GM23338 (cell line): ENCODE results near the gene HERPUD2. TPM values are rescaled to one million over a fixed set of nuclear protein-coding genes. Genes with fewer than 3 reads are reported as not detected.

ENCODE experiments used
- ATAC-seq: fragments of 200-7000 bp; cut with Tn5 transposase; 3 replicates; pipeline ENCODE4 v1.9.1; 2020
- DNase-seq: peaks from one replicate; pipeline ENCODE4 v3.0.0-alpha.2; 2015; ENCODE audit warnings: low spot score
- H2AFZ ChIP-seq: fragments of 200-600 bp; sonication (generic); 2 replicates; pipeline ENCODE4 v1.8.0; 2016; ENCODE audit warnings: antibody characterized with exemption, mild to moderate bottlenecking, moderate library complexity
- H3F3A ChIP-seq: fragments of 200-600 bp; sonication (generic); replicated peaks from 2 replicates; pipeline ENCODE4 v1.8.0; 2017; ENCODE audit warnings: antibody characterized with exemption, mixed run types, low read depth
- H3K27ac ChIP-seq: fragments of 200-600 bp; sonication (generic); 2 replicates; pipeline ENCODE4 v1.6.1; 2016; ENCODE audit warnings: low read depth
- H3K27me3 ChIP-seq: fragments of 200-600 bp; sonication (generic); 2 replicates; pipeline ENCODE4 v1.8.0; 2016; ENCODE audit warnings: mild to moderate bottlenecking, mixed run types, moderate library complexity; ENCODE audit not compliant: insufficient read depth
- H3K36me3 ChIP-seq: fragments of 200-600 bp; sonication (generic); 2 replicates; pipeline ENCODE4 v1.8.0; 2016; ENCODE audit warnings: mild to moderate bottlenecking; ENCODE audit not compliant: insufficient read depth
- H3K4me1 ChIP-seq: fragments of 200-600 bp; sonication (generic); 2 replicates; pipeline ENCODE4 v1.8.0; 2016; ENCODE audit warnings: mild to moderate bottlenecking, moderate library complexity; ENCODE audit not compliant: insufficient read depth
- H3K4me2 ChIP-seq: fragments of 200-600 bp; sonication (generic); 2 replicates; pipeline ENCODE4 v1.7.1; 2017; ENCODE audit warnings: mixed run types
- H3K4me3 ChIP-seq: fragments of 200-600 bp; sonication (generic); 2 replicates; pipeline ENCODE4 v1.6.1; 2016; ENCODE audit warnings: mixed run types
- H3K79me2 ChIP-seq: fragments of 200-600 bp; sonication (generic); replicated peaks from 2 replicates; pipeline ENCODE4 v1.8.0; 2017; ENCODE audit warnings: mild to moderate bottlenecking; ENCODE audit not compliant: insufficient read depth
- H3K9me2 ChIP-seq: fragments of 200-600 bp; sonication (generic); 2 replicates; pipeline ENCODE4 v1.8.0; 2017; ENCODE audit not compliant: insufficient read depth
- H4K20me1 ChIP-seq: fragments of 200-600 bp; sonication (generic); replicated peaks from 2 replicates; pipeline ENCODE4 v1.8.0; 2017; ENCODE audit warnings: mild to moderate bottlenecking; ENCODE audit not compliant: insufficient read depth
- H3K27ac Mint-ChIP-seq: 2 replicates; pipeline ENCODE4 v1.8.0; 2020; ENCODE audit warnings: inconsistent platforms, mild to moderate bottlenecking, moderate library complexity, mixed read lengths
- H3K27me3 Mint-ChIP-seq: 3 replicates; pipeline ENCODE4 v1.8.0; 2022; ENCODE audit warnings: low read depth, mild to moderate bottlenecking, moderate library complexity, mixed read lengths, inconsistent platforms; ENCODE audit not compliant: insufficient read depth, poor library complexity
- H3K36me3 Mint-ChIP-seq: 3 replicates; pipeline ENCODE4 v1.8.0; 2021; ENCODE audit warnings: low read depth, mild to moderate bottlenecking, inconsistent platforms, moderate library complexity, mixed read lengths
- H3K4me1 Mint-ChIP-seq: 3 replicates; pipeline ENCODE4 v1.8.0; 2020; ENCODE audit warnings: mild to moderate bottlenecking, inconsistent platforms, mixed read lengths
- H3K4me3 Mint-ChIP-seq: 3 replicates; pipeline ENCODE4 v1.8.0; 2021; ENCODE audit warnings: moderate library complexity, mild to moderate bottlenecking, inconsistent platforms, mixed read lengths
- H3K9me3 Mint-ChIP-seq: 3 replicates; pipeline ENCODE4 v1.8.0; 2020; ENCODE audit warnings: moderate library complexity, mild to moderate bottlenecking, inconsistent platforms, mixed read lengths
- CREB1 ChIP-seq: fragments of 250-450 bp; sonication (Bioruptor Pico); IDR thresholded peaks from 2 replicates; pipeline ENCODE4 v1.5.0; 2020; ENCODE audit warnings: low read depth, mild to moderate bottlenecking, moderate library complexity
- ETS1 ChIP-seq: IDR thresholded peaks from 2 replicates; pipeline ENCODE4 v1.6.1; 2016; ENCODE audit warnings: antibody characterized with exemption
- EZH2 ChIP-seq: fragments of 200-600 bp; sonication (generic); IDR thresholded peaks from one replicate; pipeline ENCODE4 v1.8.0; 2017; ENCODE audit warnings: antibody characterized with exemption, mild to moderate bottlenecking, low read depth; ENCODE audit not compliant: unreplicated experiment
- EZH2phosphoT487 ChIP-seq: fragments of 200-600 bp; sonication (generic); IDR thresholded peaks from one replicate; pipeline ENCODE4 v1.8.1; 2018; ENCODE audit warnings: antibody characterized with exemption; ENCODE audit not compliant: unreplicated experiment
- JUNB ChIP-seq: IDR thresholded peaks from one replicate; pipeline ENCODE4 v1.6.1; 2016; ENCODE audit warnings: antibody characterized with exemption; ENCODE audit not compliant: unreplicated experiment
- NANOG ChIP-seq: IDR thresholded peaks from 2 replicates; pipeline ENCODE4 v1.6.1; 2016; ENCODE audit warnings: antibody characterized with exemption, borderline replicate concordance
- REST ChIP-seq: IDR thresholded peaks from one replicate; pipeline ENCODE4 v1.6.1; 2018; ENCODE audit warnings: antibody characterized with exemption; ENCODE audit not compliant: unreplicated experiment
- STAT1 ChIP-seq: IDR thresholded peaks from one replicate; pipeline ENCODE4 v1.6.1; 2016; ENCODE audit warnings: antibody characterized with exemption; ENCODE audit not compliant: unreplicated experiment
- ZNF331 ChIP-seq: fragments of 250-450 bp; sonication (Bioruptor Pico); IDR thresholded peaks from 2 replicates; pipeline ENCODE4 v1.5.0; 2020; ENCODE audit warnings: low read depth, mild to moderate bottlenecking, moderate library complexity
- ZNF462 ChIP-seq: fragments of 250-450 bp; sonication (Bioruptor Pico); IDR thresholded peaks from 2 replicates; pipeline ENCODE4 v1.5.0; 2020; ENCODE audit warnings: mild to moderate bottlenecking, moderate library complexity
- polyA plus RNA-seq: library from polyadenylated mRNA; unstranded; fragments of >200 nt; fragmentation: Nextera tagmentation; extraction: Ambion mirVana; gene quantifications from 2 replicates; pipeline ENCODE4 v1.2.1, GENCODE V29; 2016
- total RNA-seq: library from RNA; depleted of rRNA; stranded (reverse); fragments of >200 nt; shearing (Covaris generic); gene quantifications from 2 replicates; pipeline ENCODE4 v1.2.3, GENCODE V29; 2014

HERPUD2 gene
- total and polyA plus RNA-seq, 2 experiments from 2014 or later, result 8.0 to 12.0 TPM

GRCh38 chr7:35596061-35596460 lies 98.9 kb downstream of the HERPUD2 start:
- H3K36me3 ChIP-seq, result no peaks in the 10 kb centered on the region
- no peaks in the 10 kb centered on the region for H3F3A ChIP-seq
- Mint-ChIP-seq H3K27ac (peak overlapping the region; percentile 49), H3K9me3 (no peaks in the 10 kb centered on the region), H3K4me3 (no peak overlapping the region), H3K27me3 (no peaks in the 10 kb centered on the region), H3K36me3 (no peaks in the 10 kb centered on the region), H3K4me1 (peaks cover 4% of the 10 kb centered on the region)
- no peak overlapping the region for H3K4me2 ChIP-seq
- ATAC-seq (no peak), DNase-seq (no peak)
- no peak overlapping the region for H3K4me3 ChIP-seq
- H3K9me2 ChIP-seq, result 0 out of 2 replicates have a peak, but pooled peaks cover 3% of the 10 kb centered on the region
- no peaks in the 10 kb centered on the region for H3K4me1 ChIP-seq
- no peaks in the 10 kb centered on the region for H3K79me2 ChIP-seq
- H3K27ac ChIP-seq, result no peak overlapping the region
- TF ChIP-seq STAT1 (no peak), JUNB (no peak), EZH2 (no peak), EZH2phosphoT487 (no peak), CREB1 (CRISPR knock-in tag) (no peak), ZNF331 (no peak), ETS1 (no peak), ZNF462 (CRISPR knock-in tag) (no peak), REST (no peak), NANOG (no peak)
- no peaks in the 10 kb centered on the region for H3K27me3 ChIP-seq
- no peaks in the 10 kb centered on the region for H4K20me1 ChIP-seq
- peak overlapping the region; percentile 90 for H2AFZ ChIP-seq
